Osteoblast (primary cell): ENCODE data around the gene FNDC4. TPM values are rescaled to one million over a fixed set of nuclear protein-coding genes. Genes with fewer than 3 reads are reported as not detected.

ENCODE experiments used
- DNase-seq: peaks from one replicate; pipeline ENCODE4 v3.0.0; 2011; ENCODE audit warnings: low spot score, mixed read lengths; ENCODE audit not compliant: insufficient read length; ENCODE audit errors: missing footprints
- H2AFZ ChIP-seq: 2 replicates; pipeline ENCODE4 v1.6.0; 2011; ENCODE audit warnings: mild to moderate bottlenecking, low read length
- H3K27ac ChIP-seq: 2 replicates; pipeline ENCODE4 v1.5.1; 2011; ENCODE audit warnings: mild to moderate bottlenecking, low read depth, low read length, moderate library complexity
- H3K27me3 ChIP-seq: 2 replicates; pipeline ENCODE4 v1.6.0; 2012; ENCODE audit warnings: mild to moderate bottlenecking, control low read depth, inconsistent platforms, low read length, moderate library complexity; ENCODE audit not compliant: insufficient read depth
- H3K36me3 ChIP-seq: 2 replicates; pipeline ENCODE4 v1.5.1; 2011; ENCODE audit warnings: mild to moderate bottlenecking, low read length, control low read depth, moderate library complexity; ENCODE audit not compliant: insufficient read depth
- H3K4me1 ChIP-seq: 2 replicates; pipeline ENCODE4 v1.5.1; 2011; ENCODE audit warnings: mild to moderate bottlenecking, low read length, control low read depth, moderate library complexity; ENCODE audit not compliant: insufficient read depth
- H3K4me2 ChIP-seq: 2 replicates; pipeline ENCODE4 v1.6.0; 2011; ENCODE audit warnings: mild to moderate bottlenecking, low read length; ENCODE audit not compliant: insufficient read depth
- H3K4me3 ChIP-seq: fragments of 200-600 bp; sonication (generic); 3 replicates; pipeline ENCODE4 v1.5.1; 2012; ENCODE audit warnings: mild to moderate bottlenecking, low read length, inconsistent platforms; ENCODE audit not compliant: insufficient read depth
- H3K79me2 ChIP-seq: 2 replicates; pipeline ENCODE4 v1.6.0; 2012; ENCODE audit warnings: mild to moderate bottlenecking, low read length, control low read depth, inconsistent platforms; ENCODE audit not compliant: insufficient read depth
- H3K9me3 ChIP-seq: 2 replicates; pipeline ENCODE4 v1.5.1; 2011; ENCODE audit warnings: low read depth, low read length, control low read depth
- H4K20me1 ChIP-seq: 2 replicates; pipeline ENCODE4 v1.6.0; 2012; ENCODE audit warnings: mild to moderate bottlenecking, low read length, control low read depth; ENCODE audit not compliant: insufficient read depth
- small RNA-seq: library from RNA; depleted of rRNA; stranded (forward); fragments of <200 nt; gene quantifications from one replicate; pipeline ENCODE3, GENCODE V24; 2012
- total RNA-seq: library from RNA; depleted of rRNA; stranded (reverse); fragments of >200 nt; gene quantifications from 2 replicates; pipeline ENCODE4 v1.2.3, GENCODE V29; 2012
- TF ChIP-seq, protein P1 (sequence below): IDR thresholded peaks from 2 replicates; pipeline ENCODE4 v1.5.1; 2011; ENCODE audit warnings: mild to moderate bottlenecking, low read depth, low read length, moderate library complexity; ENCODE audit errors: extremely low read depth

The FNDC4 gene
- total RNA-seq, 1 donor: 21.4 TPM

DNA sequence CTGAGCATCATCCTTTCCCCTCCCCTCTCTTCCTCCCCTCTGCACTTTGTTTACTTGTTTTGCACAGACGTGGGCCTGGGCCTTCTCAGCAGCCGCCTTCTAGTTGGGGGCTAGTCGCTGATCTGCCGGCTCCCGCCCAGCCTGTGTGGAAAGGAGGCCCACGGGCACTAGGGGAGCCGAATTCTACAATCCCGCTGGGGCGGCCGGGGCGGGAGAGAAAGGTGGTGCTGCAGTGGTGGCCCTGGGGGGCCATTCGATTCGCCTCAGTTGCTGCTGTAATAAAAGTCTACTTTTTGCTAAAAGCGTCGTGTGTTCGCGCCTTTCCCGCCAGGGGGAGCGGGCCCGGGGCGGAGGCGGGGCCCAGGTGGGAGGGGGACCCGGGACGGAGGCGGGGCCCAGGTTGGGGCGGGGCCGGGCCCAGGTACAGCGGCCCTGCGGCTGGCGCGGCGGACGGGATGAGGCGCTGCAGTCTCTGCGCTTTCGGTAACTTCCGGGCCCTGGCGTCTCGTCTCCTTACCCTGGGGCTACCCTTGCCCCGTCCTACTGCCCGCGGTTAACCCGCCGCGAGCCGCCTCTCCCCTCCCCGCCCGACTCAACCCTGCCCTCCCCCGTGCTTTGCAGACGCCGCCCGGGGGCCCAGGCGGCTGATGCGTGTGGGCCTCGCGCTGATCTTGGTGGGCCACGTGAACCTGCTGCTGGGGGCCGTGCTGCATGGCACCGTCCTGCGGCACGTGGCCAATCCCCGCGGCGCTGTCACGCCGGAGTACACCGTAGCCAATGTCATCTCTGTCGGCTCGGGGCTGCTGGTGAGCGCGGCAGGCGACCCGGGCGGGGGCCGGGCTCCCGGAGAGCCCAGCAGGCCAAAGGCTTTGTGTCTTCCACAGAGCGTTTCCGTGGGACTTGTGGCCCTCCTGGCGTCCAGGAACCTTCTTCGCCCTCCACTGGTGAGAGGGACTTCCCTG, 52.8 kb downstream of the FNDC4 start, which contains the start of gene KRTCAP3:
Gene KRTCAP3, plus strand, starts transcription at position 424 of the 962 bp plus-strand sequence. Its CDS starts 32 bp downstream, at position 456.
- H3K27ac ChIP-seq: no peak within 1 kb of the TSS
- no peak within 1 kb of the TSS for H3K4me2 ChIP-seq
- H3K79me2 ChIP-seq: no peaks in the 10 kb centered on the region
- H2AFZ ChIP-seq: no peak within 1 kb of the TSS
- no peaks in the 10 kb centered on the region for H3K9me3 ChIP-seq
- H3K27me3 ChIP-seq: no peaks in the 10 kb centered on the region
- H3K36me3 ChIP-seq: peaks cover 58% of the 10 kb centered on the region
- DNase-seq: no peak
- TF ChIP-seq, protein P1, sequence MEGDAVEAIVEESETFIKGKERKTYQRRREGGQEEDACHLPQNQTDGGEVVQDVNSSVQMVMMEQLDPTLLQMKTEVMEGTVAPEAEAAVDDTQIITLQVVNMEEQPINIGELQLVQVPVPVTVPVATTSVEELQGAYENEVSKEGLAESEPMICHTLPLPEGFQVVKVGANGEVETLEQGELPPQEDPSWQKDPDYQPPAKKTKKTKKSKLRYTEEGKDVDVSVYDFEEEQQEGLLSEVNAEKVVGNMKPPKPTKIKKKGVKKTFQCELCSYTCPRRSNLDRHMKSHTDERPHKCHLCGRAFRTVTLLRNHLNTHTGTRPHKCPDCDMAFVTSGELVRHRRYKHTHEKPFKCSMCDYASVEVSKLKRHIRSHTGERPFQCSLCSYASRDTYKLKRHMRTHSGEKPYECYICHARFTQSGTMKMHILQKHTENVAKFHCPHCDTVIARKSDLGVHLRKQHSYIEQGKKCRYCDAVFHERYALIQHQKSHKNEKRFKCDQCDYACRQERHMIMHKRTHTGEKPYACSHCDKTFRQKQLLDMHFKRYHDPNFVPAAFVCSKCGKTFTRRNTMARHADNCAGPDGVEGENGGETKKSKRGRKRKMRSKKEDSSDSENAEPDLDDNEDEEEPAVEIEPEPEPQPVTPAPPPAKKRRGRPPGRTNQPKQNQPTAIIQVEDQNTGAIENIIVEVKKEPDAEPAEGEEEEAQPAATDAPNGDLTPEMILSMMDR: no peak
- no peak within 1 kb of the TSS for H3K4me3 ChIP-seq
- no peaks in the 10 kb centered on the region for H4K20me1 ChIP-seq
- no peaks in the 10 kb centered on the region for H3K4me1 ChIP-seq

Small RNA genes lying within 50 kb of the gene (small RNA-seq; reads per million reads assigned to genes)
- not detected for gene RNU6-986P

Other genes with a start within 250 kb of the FNDC4 start
- under 0.01 and 0.88 TPM in 2 replicates for gene SLC30A3, start 232.2 kb downstream of the FNDC4 start, total RNA-seq
- gene DNAJC5G, start 219.8 kb downstream of the FNDC4 start, total RNA-seq: not detected in 2 replicates
- gene TRIM54, start 212.8 kb downstream of the FNDC4 start, total RNA-seq: not detected in 2 replicates
- gene UCN, start 186.8 kb downstream of the FNDC4 start, total RNA-seq: 0.36 and 1.2 TPM in 2 replicates
- gene MPV17, start 172.1 kb downstream of the FNDC4 start, total RNA-seq: 98.8 and 112 TPM in 2 replicates
- 32.7 and 34.4 TPM in 2 replicates for gene GTF3C2, start 138.4 kb downstream of the FNDC4 start, total RNA-seq
- 19.2 and 24.2 TPM in 2 replicates for gene EIF2B4, start 124.9 kb downstream of the FNDC4 start, total RNA-seq
- 152 and 165 TPM in 2 replicates for gene SNX17, start 124.6 kb downstream of the FNDC4 start, total RNA-seq
- gene ZNF513, start 114.5 kb downstream of the FNDC4 start, total RNA-seq: 6.2 and 8.3 TPM in 2 replicates
- 56.6 and 65.5 TPM in 2 replicates for gene PPM1G, start 85.6 kb downstream of the FNDC4 start, total RNA-seq
- gene NRBP1, start 66.6 kb downstream of the FNDC4 start, total RNA-seq: 147 and 151 TPM in 2 replicates
- gene KRTCAP3, start 52.8 kb downstream of the FNDC4 start, total RNA-seq: under 0.01 and 0.72 TPM in 2 replicates
- 33.3 and 35.5 TPM in 2 replicates for gene IFT172, start 5.5 kb downstream of the FNDC4 start, total RNA-seq
- 1.2 and 1.4 TPM in 2 replicates for gene GCKR, start 1.6 kb upstream of the FNDC4 start, total RNA-seq
- 21.4 and 21.8 TPM in 2 replicates for gene ZNF512, start 87.8 kb upstream of the FNDC4 start, total RNA-seq
- 1.1 and 1.2 TPM in 2 replicates for gene CCDC121, start 133.8 kb upstream of the FNDC4 start, total RNA-seq
- gene GPN1, start 133.8 kb upstream of the FNDC4 start, total RNA-seq: 27.5 and 33.0 TPM in 2 replicates
- gene SUPT7L, start 168.4 kb upstream of the FNDC4 start, total RNA-seq: 44.2 and 50.3 TPM in 2 replicates
- gene SLC4A1AP, start 168.7 kb upstream of the FNDC4 start, total RNA-seq: 24.8 and 27.9 TPM in 2 replicates